Loucy (cell line): ENCODE results near the gene SYT6.

ENCODE experiments used
- H2AFZ ChIP-seq: fragments of 200-600 bp; sonication (generic); 2 replicates; pipeline ENCODE4 v1.6.0; 2016; ENCODE audit warnings: antibody characterized with exemption, mild to moderate bottlenecking, low read length, moderate library complexity
- H3F3A ChIP-seq: fragments of 200-600 bp; 2 replicates; pipeline ENCODE4 v1.6.0; 2016; ENCODE audit warnings: antibody characterized with exemption, low read depth, mild to moderate bottlenecking
- H3K27me3 ChIP-seq: fragments of 200-600 bp; sonication (generic); 2 replicates; pipeline ENCODE4 v1.6.1; 2014; ENCODE audit warnings: low read length, mild to moderate bottlenecking; ENCODE audit not compliant: insufficient read depth, poor library complexity, severe bottlenecking
- H3K36me3 ChIP-seq: fragments of 200-600 bp; sonication (generic); 2 replicates; pipeline ENCODE4 v1.6.1; 2016; ENCODE audit warnings: low read length; ENCODE audit not compliant: insufficient read depth
- H3K4me1 ChIP-seq: fragments of 200-600 bp; sonication (generic); 2 replicates; pipeline ENCODE4 v1.5.1; 2014; ENCODE audit warnings: low read length, mild to moderate bottlenecking; ENCODE audit not compliant: insufficient read depth, poor library complexity, severe bottlenecking
- H3K4me2 ChIP-seq: fragments of 200-600 bp; sonication (generic); 2 replicates; pipeline ENCODE4 v1.6.0; 2014; ENCODE audit warnings: antibody characterized with exemption, low read length, low read depth, mild to moderate bottlenecking; ENCODE audit not compliant: poor library complexity, severe bottlenecking
- H3K4me3 ChIP-seq: fragments of 200-600 bp; sonication (generic); 2 replicates; pipeline ENCODE4 v1.5.1; 2014; ENCODE audit warnings: low read length, mild to moderate bottlenecking, mixed read lengths; ENCODE audit not compliant: poor library complexity, severe bottlenecking
- H3K79me2 ChIP-seq: fragments of 200-600 bp; sonication (generic); 2 replicates; pipeline ENCODE4 v1.6.1; 2014; ENCODE audit warnings: low read length; ENCODE audit not compliant: insufficient read depth
- H3K9ac ChIP-seq: fragments of 200-600 bp; sonication (generic); 2 replicates; pipeline ENCODE4 v1.6.0; 2014; ENCODE audit warnings: mild to moderate bottlenecking, low read depth, low read length, moderate library complexity; ENCODE audit not compliant: poor library complexity, severe bottlenecking
- H3K9me2 ChIP-seq: fragments of 200-600 bp; sonication (generic); replicated peaks from 2 replicates; pipeline ENCODE4 v1.6.1; 2016; ENCODE audit warnings: low read depth, low read length, mixed read lengths
- H3K9me3 ChIP-seq: fragments of 200-600 bp; sonication (generic); 2 replicates; pipeline ENCODE4 v1.6.1; 2014; ENCODE audit warnings: mild to moderate bottlenecking, antibody characterized with exemption, low read length, low read depth; ENCODE audit not compliant: insufficient read depth
- H4K20me1 ChIP-seq: fragments of 200-600 bp; sonication (generic); 2 replicates; pipeline ENCODE4 v1.6.0; 2014; ENCODE audit warnings: antibody characterized with exemption, low read length, mild to moderate bottlenecking; ENCODE audit not compliant: insufficient read depth, poor library complexity, severe bottlenecking
- EZH2phosphoT487 ChIP-seq: fragments of 200-600 bp; IDR thresholded peaks from 2 replicates; pipeline ENCODE4 v1.6.1; 2018; ENCODE audit warnings: antibody characterized with exemption, mild to moderate bottlenecking, moderate library complexity, borderline replicate concordance
- TF ChIP-seq, protein P1 (sequence below): fragments of 200-600 bp; sonication (generic); conservative IDR thresholded peaks from 2 replicates; pipeline ENCODE4 v1.5.1; 2014; ENCODE audit warnings: mild to moderate bottlenecking, antibody characterized with exemption, low read length

The SYT6 gene

DNA sequence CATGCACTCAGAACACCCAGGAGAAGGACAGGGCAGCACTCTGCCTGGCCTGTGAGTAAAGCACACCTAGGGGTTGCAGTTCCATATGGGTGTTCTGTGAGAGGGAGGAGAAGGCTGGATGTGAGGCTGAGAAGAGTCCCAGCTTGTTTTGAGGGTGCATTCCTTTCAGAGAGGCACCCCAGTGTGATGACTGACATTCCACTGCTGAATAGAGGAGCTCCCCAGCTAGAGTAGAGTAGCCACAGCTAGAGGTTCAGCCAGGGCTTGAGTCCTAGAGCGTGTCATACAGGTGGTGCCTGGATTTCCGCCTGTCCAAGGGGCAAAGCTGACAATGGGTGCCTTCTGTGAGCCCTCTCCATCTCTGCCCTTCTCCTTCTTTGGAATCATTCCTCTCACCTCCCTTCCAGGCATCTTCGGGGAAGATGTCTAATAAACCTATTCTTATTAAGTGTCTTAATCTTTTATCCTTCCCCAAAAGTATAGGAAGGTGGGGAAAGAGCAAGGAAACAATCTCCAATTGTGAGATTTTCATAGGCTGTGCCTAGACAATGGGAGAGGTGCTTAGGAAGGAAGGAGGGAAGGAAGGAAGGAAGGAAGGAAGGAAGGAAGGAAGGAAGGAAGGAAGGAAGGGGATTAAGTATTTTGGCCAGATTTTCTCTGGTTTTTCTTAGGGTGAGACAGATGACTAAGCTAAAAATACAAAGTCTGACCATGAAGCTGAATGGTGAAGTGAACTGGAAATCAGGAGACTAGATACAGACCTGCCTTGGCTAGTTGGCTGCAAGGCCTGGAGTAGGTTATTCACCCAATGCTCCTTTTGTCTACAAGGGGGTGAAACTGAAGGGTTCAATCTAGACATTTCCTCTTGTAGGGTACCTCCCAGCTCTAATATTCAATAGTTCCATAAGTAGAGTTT lies 43.6 kb upstream of the SYT6 start:
- Histone ChIP-seq H3K4me2 (no peak overlapping the region), H3K27me3 (no peaks in the 10 kb centered on the region), H3K9me3 (no peaks in the 10 kb centered on the region), H2AFZ (no peak overlapping the region), H3K4me3 (no peak overlapping the region), H4K20me1 (no peaks in the 10 kb centered on the region), H3K9me2 (no peaks in the 10 kb centered on the region), H3K36me3 (no peaks in the 10 kb centered on the region), H3K79me2 (no peaks in the 10 kb centered on the region), H3K9ac (no peak overlapping the region), H3K4me1 (no peaks in the 10 kb centered on the region), H3F3A (no peaks in the 10 kb centered on the region)
- no peak for TF ChIP-seq EZH2phosphoT487
- TF ChIP-seq, protein P1, sequence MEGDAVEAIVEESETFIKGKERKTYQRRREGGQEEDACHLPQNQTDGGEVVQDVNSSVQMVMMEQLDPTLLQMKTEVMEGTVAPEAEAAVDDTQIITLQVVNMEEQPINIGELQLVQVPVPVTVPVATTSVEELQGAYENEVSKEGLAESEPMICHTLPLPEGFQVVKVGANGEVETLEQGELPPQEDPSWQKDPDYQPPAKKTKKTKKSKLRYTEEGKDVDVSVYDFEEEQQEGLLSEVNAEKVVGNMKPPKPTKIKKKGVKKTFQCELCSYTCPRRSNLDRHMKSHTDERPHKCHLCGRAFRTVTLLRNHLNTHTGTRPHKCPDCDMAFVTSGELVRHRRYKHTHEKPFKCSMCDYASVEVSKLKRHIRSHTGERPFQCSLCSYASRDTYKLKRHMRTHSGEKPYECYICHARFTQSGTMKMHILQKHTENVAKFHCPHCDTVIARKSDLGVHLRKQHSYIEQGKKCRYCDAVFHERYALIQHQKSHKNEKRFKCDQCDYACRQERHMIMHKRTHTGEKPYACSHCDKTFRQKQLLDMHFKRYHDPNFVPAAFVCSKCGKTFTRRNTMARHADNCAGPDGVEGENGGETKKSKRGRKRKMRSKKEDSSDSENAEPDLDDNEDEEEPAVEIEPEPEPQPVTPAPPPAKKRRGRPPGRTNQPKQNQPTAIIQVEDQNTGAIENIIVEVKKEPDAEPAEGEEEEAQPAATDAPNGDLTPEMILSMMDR: no peak

DNA sequence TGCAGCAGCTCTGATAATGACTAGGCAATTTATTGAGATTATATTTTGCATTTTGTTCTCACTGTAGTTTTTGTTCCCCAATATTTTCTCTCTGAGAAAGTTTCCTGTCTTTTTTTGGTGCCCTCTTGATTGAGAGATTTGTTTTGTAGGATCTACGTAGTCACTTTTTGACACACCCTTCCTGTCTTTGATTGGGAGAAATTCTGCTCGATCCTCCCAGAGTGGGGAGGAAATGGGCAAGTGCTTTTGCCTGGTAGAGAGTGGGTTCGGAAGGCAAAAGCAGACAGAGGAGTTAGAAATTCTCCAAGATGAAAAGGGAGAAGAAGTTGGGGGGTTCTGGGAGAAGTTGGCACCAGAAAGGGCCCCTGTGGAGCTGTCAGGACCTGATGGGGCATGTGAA lies 42.1 kb upstream of the SYT6 start:
- Histone ChIP-seq H3K27me3 (no peaks in the 10 kb centered on the region), H3K79me2 (no peaks in the 10 kb centered on the region), H3K9me3 (no peaks in the 10 kb centered on the region), H3F3A (no peaks in the 10 kb centered on the region), H3K9me2 (no peaks in the 10 kb centered on the region), H3K36me3 (no peaks in the 10 kb centered on the region), H3K4me3 (no peak overlapping the region), H3K4me2 (no peak overlapping the region), H3K4me1 (no peaks in the 10 kb centered on the region), H2AFZ (no peak overlapping the region), H3K9ac (no peak overlapping the region), H4K20me1 (no peaks in the 10 kb centered on the region)
- TF ChIP-seq, protein P1: no peak
- TF ChIP-seq EZH2phosphoT487: no peak

DNA sequence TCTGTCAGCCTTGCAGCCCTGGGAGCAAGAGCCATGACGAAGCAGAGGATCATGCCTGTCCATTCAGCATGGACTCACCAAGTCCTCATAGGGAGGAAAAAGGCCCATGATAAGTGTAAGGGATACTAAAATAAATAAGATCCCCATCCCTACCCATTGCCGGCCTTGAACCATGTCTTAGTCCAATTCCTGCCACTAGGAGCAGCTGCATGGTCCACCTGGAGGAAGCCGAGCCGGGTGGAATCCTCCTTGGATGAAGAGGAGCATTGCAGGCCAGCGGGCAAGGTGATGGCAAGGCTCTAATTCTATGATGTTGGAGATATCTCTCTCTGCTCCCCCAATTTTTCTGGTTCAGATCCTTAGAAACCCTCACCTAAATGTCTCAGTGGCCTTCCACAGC lies 38.7 kb upstream of the SYT6 start:
- H3K4me2 ChIP-seq: no peak overlapping the region
- H3F3A ChIP-seq: no peaks in the 10 kb centered on the region
- H4K20me1 ChIP-seq: no peaks in the 10 kb centered on the region
- no peaks in the 10 kb centered on the region for H3K36me3 ChIP-seq
- H3K9me3 ChIP-seq: no peaks in the 10 kb centered on the region
- TF ChIP-seq, protein P1: no peak
- no peak for TF ChIP-seq EZH2phosphoT487
- H3K79me2 ChIP-seq: no peaks in the 10 kb centered on the region
- no peaks in the 10 kb centered on the region for H3K9me2 ChIP-seq
- no peak overlapping the region for H3K9ac ChIP-seq
- no peaks in the 10 kb centered on the region for H3K4me1 ChIP-seq
- H3K4me3 ChIP-seq: no peak overlapping the region
- H2AFZ ChIP-seq: no peak overlapping the region
- no peaks in the 10 kb centered on the region for H3K27me3 ChIP-seq
